ENCODE measurements around the gene CFAP20DC.
A peak's percentile ranks its signal among the peaks of the same experiment; 100 is the strongest.

The CFAP20DC gene

GRCh38 chr3:59049671-59050331, at the start of gene CFAP20DC:
Gene CFAP20DC (minus strand): TSS chr3:59050025. CDS start chr3:59049631, 394 bp downstream.
- H3K4me3 ChIP-seq (ENCODE audit: low read depth, low read length): peak within 1 kb of the TSS; percentile 62
- ChIA-PET CTCF (interaction anchor here (0.6 kb wide), 1 partner anchor 151 kb away, joined by 3 read pairs; no protein-coding TSS in a partner anchor), POLR2A (no interaction called here)
- H3K36me3 ChIP-seq (ENCODE audit: control insufficient read depth in 2 of 2, insufficient read depth in 1 of 2, low read length in 2 of 2): no peaks in the 10 kb centered on the region
- H3K27ac ChIP-seq (ENCODE audit: extremely low read depth, low read depth, low read length): peak within 1 kb of the TSS; percentile 32; the same call in 1 of the 2 replicates
- no peaks in the 10 kb centered on the region for H3K4me1 ChIP-seq (ENCODE audit: control insufficient read depth, insufficient read depth, low read length)
- no peaks in the 10 kb centered on the region for H3K9me3 ChIP-seq (ENCODE audit: control insufficient read depth, insufficient read depth, low read depth, low read length)
- TF ChIP-seq ZNF843 (tag by site-specific recombination; IDR thresholded peaks at IDR 0.05) (0 out of 2 replicates have a peak, but pooled peaks have one; percentile 32), KLF9 (tag by site-specific recombination; IDR thresholded peaks at IDR 0.05; ENCODE audit: low read depth) (peak; percentile 51; the same call in 1 of the 2 replicates), ZNF391 (tag by site-specific recombination; IDR thresholded peaks at IDR 0.05; ENCODE audit: borderline replicate concordance, low read depth) (0 out of 2 replicates have a peak, but pooled peaks have one; percentile 49), ZNF341 (tag by site-specific recombination; IDR thresholded peaks at IDR 0.05; ENCODE audit: low read depth) (peak; percentile 73), ZNF561 (tag by site-specific recombination; IDR thresholded peaks at IDR 0.05; ENCODE audit: borderline replicate concordance) (peak; percentile 63; the same call in 1 of the 2 replicates), MYNN (tag by site-specific recombination; IDR thresholded peaks at IDR 0.05; ENCODE audit: borderline replicate concordance) (no peak), ZFP37 (tag by site-specific recombination; IDR thresholded peaks at IDR 0.05) (0 out of 2 replicates have a peak, but pooled peaks have one; percentile 54), YY1 (tag by site-specific recombination; IDR thresholded peaks at IDR 0.05) (peak; percentile 30; the same call in 1 of the 2 replicates), FEZF1 (tag by site-specific recombination; IDR thresholded peaks at IDR 0.05) (peak; percentile 89), REST (tag by site-specific recombination; IDR thresholded peaks at IDR 0.05) (peak; percentile 54), ZNF37A (tag by site-specific recombination; IDR thresholded peaks at IDR 0.05) (no peak), SCRT1 (tag by site-specific recombination; IDR thresholded peaks at IDR 0.05; ENCODE audit: borderline replicate concordance) (no peak), ZNF335 (tag by site-specific recombination; conservative IDR thresholded peaks at IDR 0.05) (peak; percentile 41), EGR2 (tag by site-specific recombination; IDR thresholded peaks at IDR 0.05; ENCODE audit: low read depth) (0 out of 2 replicates have a peak, but pooled peaks have one; percentile 4), ZNF645 (tag by site-specific recombination; IDR thresholded peaks at IDR 0.05) (no peak), ZBTB8A (tag by site-specific recombination; IDR thresholded peaks at IDR 0.05) (peak; percentile 91), ZNF629 (tag by site-specific recombination; IDR thresholded peaks at IDR 0.05) (peak; percentile 62), ZNF404 (tag by site-specific recombination; IDR thresholded peaks at IDR 0.05) (no peak), ZNF2 (tag by site-specific recombination; IDR thresholded peaks at IDR 0.05) (0 out of 2 replicates have a peak, but pooled peaks have one; percentile 21), ZFHX2 (tag by site-specific recombination; conservative IDR thresholded peaks at IDR 0.05) (peak; percentile 49; the same call in 1 of the 2 replicates), ZBTB48 (tag by site-specific recombination; IDR thresholded peaks at IDR 0.05) (peak; percentile 34; the same call in 1 of the 2 replicates), ZBTB20 (tag by site-specific recombination; IDR thresholded peaks at IDR 0.05) (peak; percentile 74; the same call in 1 of the 2 replicates), ZSCAN30 (tag by site-specific recombination; IDR thresholded peaks at IDR 0.05) (peak; percentile 73), ZBTB6 (tag by site-specific recombination; IDR thresholded peaks at IDR 0.05) (peak; percentile 53; the same call in 1 of the 2 replicates), ZNF792 (tag by site-specific recombination; IDR thresholded peaks at IDR 0.05) (0 out of 2 replicates have a peak, but pooled peaks have one; percentile 53), IKZF3 (tag by site-specific recombination; IDR thresholded peaks at IDR 0.05) (peak; percentile 50; the same call in 1 of the 2 replicates), ZNF785 (tag by site-specific recombination; IDR thresholded peaks at IDR 0.05) (0 out of 2 replicates have a peak, but pooled peaks have one; percentile 28), ZNF654 (tag by site-specific recombination; IDR thresholded peaks at IDR 0.05; ENCODE audit: low read depth) (no peak)
- TF ChIP-seq, protein P1, sequence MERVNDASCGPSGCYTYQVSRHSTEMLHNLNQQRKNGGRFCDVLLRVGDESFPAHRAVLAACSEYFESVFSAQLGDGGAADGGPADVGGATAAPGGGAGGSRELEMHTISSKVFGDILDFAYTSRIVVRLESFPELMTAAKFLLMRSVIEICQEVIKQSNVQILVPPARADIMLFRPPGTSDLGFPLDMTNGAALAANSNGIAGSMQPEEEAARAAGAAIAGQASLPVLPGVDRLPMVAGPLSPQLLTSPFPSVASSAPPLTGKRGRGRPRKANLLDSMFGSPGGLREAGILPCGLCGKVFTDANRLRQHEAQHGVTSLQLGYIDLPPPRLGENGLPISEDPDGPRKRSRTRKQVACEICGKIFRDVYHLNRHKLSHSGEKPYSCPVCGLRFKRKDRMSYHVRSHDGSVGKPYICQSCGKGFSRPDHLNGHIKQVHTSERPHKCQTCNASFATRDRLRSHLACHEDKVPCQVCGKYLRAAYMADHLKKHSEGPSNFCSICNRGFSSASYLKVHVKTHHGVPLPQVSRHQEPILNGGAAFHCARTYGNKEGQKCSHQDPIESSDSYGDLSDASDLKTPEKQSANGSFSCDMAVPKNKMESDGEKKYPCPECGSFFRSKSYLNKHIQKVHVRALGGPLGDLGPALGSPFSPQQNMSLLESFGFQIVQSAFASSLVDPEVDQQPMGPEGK (tag by site-specific recombination; IDR thresholded peaks at IDR 0.05): peak; percentile 88
- TF ChIP-seq, protein P2, sequence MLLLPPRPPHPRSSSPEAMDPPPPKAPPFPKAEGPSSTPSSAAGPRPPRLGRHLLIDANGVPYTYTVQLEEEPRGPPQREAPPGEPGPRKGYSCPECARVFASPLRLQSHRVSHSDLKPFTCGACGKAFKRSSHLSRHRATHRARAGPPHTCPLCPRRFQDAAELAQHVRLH (tag by site-specific recombination; IDR thresholded peaks at IDR 0.05): no peak

Data from HEK293 (cell line).